ENCODE results near the gene STBD1.
"Not testable (repeated sequence)": the region's sequence is repeated elsewhere in the genome, so short reads cannot be mapped to it uniquely, and the experiment has no call there.

The STBD1 gene

GRCh38 chr4:76305971-76306881 is at the start of gene STBD1:
Gene STBD1 (plus strand): TSS chr4:76306733. CDS start chr4:76306770, 37 bp downstream.
- DNase-seq, result peak; percentile 37

DNA sequence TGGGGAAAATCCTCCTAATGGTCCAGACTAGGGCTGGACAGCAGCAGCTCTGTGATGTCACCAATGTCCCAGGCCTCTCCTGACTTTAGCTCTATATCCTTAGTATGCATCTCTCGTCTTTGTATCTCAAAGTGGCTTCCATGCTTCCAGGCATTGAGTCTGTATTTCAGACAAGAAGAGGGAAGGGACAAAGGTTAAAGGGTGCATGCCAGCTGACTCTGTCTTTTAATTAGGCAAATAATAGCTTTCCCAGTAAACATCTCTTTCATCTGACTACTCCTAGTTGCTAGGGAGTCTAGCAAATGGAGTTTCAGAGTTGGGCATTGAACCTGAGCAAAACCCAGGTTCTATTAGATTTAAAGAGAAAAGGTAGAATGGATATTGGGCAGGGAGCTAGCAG is 49.6 kb upstream of the STBD1 start:
- DNase-seq, result no peak

- DNase-seq, result no peak
Observed at GRCh38 chr4:76257824-76258223, 48.7 kb upstream of the STBD1 start.

DNA sequence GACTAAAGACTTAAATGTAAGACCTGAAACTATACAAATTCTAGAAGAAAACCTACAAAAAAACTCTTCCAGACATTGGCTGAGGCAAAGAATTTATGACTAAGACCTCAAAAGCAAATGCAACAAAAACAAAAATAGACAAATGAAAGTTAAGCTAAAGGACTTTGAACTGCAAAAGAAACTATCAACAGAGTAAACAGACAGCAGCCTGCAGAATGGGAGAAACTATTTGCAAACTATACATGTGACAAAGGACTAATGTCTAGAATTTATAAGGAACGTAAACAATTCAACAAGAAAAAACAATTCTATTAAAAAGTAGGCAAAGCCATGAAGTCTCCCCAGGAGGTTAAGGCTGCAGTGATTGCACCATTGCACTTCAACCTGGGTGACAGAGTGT is 46.0 kb upstream of the STBD1 start:
- no peak for DNase-seq

- no peak for DNase-seq
Observed at GRCh38 chr4:76265631-76266218, 40.8 kb upstream of the STBD1 start.

DNA sequence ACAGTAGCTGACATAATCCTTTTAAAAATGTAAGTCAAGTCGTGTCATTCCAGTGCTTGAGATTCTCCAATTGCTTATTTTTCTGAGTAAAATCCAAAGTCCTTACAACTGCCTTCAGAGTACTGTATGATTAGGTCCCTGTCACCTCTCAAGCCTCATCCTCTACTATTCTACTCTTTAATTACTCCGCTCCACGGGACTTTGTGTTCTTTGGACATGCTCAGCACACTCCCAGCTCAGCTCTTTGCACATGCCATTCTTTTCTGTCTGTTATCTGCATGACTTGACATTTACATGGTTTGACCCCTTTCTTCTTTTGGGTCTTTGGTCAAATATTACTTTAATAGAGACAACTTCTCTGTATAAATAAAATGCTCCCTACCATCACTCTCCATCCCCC is 39.9 kb upstream of the STBD1 start:
- no peak for DNase-seq

DNA sequence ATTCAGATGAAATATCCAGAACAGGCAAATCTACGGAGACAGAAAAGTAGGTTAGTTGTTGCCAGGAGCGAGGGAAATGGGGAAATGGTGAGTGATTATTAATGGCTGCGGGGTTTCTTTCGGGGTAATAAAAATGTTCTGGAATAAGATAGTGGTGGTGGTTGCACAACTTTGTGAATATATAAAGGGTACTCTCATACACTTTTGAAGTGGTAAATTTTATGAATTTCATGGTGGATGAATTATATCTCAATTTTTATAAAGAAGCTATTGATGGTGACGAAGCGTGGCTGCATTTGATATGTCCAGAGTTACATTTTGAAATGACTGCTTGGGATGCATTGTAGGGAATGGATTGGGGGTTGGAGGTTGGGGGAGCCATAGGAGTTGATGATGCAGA is 38.7 kb upstream of the STBD1 start:
- DNase-seq, result no peak

- DNase-seq, result no peak
Observed at GRCh38 chr4:76270244-76271175, 36.0 kb upstream of the STBD1 start.

DNA sequence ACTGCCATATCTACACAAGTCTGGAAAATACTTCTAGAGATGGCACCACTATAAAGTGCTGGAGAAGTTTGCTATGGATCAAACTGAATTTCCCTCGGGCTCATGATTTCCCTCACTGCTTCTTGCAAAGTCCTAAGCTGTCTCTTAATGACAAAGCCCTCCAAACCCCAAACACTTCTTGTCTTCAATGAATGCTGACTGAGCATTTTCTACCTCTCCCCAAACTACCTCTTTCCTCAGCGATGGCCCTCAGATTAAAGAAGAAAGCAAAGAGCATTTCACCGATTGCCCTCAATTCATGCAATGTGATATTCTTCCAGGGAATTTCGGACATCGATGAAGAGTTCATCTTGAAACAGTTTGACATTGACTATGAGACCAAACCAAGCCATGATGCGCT is 35.3 kb upstream of the STBD1 start:
- no peak for DNase-seq

DNA sequence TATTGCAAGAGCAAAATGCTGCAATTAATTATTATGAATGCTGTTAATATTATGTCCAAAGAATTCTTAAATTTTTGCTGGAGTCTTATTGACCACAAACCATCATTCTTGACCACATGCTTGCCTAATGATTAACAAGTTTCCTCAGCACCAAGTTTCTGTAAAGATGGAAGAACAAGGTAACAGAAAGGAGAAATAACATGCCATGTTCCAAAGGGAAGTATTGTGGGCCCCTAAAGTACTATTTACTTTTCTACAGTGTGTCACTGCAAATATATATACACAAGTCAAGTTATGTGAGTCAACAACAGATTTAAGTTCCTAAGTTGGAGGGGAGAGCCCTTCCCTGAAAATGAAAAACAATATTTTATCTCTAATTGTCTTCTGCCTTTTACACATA is 34.5 kb upstream of the STBD1 start:
- no peak for DNase-seq

DNA sequence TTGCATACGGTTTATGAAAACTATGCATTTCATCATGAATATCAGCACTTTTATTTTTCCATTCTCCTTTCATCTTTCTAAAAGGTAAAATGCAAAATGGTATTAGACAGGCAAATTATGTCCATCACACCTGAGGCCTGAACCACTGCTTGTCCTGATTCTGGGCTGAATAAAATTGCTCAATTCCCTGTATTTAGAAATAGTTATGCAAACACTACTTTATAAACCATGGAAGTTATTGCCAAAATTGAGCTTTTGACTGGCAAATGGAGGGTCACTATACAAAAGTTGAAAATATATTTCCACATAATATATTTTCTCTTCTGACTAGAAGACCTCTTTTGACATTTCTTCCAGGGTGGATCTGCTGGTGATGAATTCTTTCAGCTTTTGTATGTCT is 34.0 kb upstream of the STBD1 start:
- no peak for DNase-seq

- DNase-seq, result no peak
Observed at GRCh38 chr4:76272999-76273398, 33.5 kb upstream of the STBD1 start.

GRCh38 chr4:76275486-76276124 is 30.9 kb upstream of the STBD1 start:
- no peak for DNase-seq

DNA sequence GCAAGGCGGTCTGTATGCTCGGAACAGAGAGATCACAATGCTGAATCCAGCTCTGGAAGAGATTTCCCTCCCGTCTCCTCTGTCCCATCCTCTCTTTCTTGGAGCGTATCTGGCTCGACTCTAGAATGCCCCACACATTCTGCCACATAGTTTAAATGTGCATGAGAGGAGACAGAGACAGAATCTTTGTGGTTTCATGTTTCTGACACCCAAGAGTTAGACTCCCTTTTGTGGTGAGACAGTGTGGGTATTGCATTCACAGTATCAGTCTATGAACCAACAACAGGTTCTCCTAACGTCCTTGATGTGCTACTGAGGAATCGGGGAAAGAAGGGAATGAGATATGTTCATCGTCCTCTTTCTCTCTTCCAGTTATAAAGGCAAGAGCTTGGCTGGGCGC is 29.7 kb upstream of the STBD1 start:
- no peak for DNase-seq

GRCh38 chr4:76277667-76278066 is 28.9 kb upstream of the STBD1 start:
- DNase-seq, result no peak

DNA sequence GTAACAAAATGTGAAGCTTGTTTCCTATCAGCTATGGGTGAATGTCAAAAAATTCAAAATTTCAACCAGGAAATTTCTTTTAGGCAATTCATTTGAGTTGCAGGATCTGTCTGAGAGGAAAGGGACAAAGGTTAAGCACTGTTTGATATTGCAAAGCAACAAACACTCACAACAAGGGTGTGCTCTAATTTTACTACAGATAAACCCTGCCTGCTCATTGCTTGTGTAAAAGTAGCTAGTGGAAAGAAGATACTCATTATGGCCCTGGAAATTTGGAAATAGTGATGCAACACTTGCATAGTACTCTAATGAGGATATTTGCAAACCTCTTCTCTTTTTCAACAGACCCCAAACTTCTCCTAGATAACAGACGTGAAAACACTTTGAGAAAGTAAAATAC is 27.9 kb upstream of the STBD1 start:
- DNase-seq, result no peak

GRCh38 chr4:76279462-76279861 is 27.1 kb upstream of the STBD1 start:
- no peak for DNase-seq

DNA sequence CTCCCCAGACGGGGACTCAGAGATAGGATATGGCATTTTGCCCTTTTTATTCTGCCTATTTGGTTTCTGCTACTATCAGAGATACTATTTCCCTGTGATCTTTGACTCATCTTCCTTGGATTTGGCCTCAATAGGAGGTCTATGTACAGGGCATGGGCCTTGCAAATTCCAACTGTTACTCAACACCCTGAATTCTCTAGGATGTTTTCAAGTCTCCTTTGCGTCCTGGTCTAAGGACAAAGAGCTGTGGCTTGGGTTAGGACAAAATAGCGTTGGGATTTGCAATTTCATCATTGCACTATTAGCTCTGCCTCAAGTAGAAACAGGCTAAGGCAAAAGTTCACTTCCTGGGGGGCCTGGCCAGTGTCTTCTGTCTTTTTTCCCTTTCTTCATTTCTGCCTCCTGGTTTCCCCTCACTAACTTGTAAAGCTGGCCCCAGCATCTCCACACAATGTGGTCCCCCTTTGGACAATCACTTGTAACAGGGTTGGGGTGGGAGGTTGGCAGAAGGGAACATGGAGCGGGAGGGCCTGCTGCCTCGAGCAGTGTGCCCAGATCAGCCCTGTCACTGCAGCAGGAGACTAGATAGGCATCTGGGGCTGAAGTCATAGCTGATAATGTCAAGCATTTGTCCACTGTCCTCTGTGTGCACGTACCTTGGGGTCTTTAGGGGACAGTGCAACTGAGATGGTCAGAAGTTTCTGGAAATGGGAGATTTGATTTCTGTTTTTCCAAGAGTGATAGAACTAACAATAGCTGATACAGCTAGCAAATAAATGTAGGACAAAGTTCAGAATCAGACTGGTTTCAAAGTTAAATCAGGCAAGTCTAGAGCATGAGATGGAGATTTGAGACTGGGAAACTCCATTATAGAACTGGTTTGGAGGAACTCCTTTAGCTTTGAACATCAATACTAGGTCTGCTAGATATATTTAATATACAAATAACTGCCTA is 25.8 kb upstream of the STBD1 start:
- no peak for DNase-seq

GRCh38 chr4:76281594-76281993 is 24.9 kb upstream of the STBD1 start:
- DNase-seq, result not testable (repeated sequence)

GRCh38 chr4:76282941-76283689 is 23.4 kb upstream of the STBD1 start:
- no peak for DNase-seq

DNA sequence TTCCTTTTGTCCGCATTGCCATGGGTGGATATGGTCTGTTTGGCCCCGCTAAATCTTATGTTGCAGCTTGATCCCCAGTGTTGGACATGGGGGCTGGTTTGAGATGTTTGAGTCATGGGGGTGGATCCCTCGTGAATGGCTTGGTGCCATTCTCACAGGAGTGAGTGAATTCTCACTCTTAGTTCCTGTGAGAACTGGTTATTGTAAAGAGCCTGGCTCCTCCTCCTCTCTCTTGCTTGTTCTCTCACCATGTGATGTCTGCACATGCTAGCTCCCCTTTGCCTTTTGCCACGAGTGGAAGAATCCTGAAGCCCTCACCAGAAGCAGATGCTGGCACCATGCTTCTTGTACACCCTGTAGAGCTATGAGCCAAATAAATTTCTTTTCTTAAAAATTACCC is 22.6 kb upstream of the STBD1 start:
- no peak for DNase-seq

All from activated naive CD4-positive, alpha-beta T cell treated with Interleukin-2 at 50 U/mL for 16 hours (primary cell).